Neuronal stem cell (in vitro differentiated cells): ENCODE measurements around the gene GNB2.

Experiments used
- DNase-seq: peaks from one replicate; pipeline ENCODE4 v3.0.0-alpha.2; 2013; ENCODE audit warnings: low spot score
- H2AFZ ChIP-seq: one replicate; pipeline ENCODE4 v1.6.1; 2013; ENCODE audit warnings: mild to moderate bottlenecking, low read length, inconsistent platforms
- H2AK5ac ChIP-seq: 2 replicates; pipeline ENCODE4 v1.6.1; 2013; ENCODE audit warnings: low read depth, mild to moderate bottlenecking, inconsistent platforms, low read length, moderate library complexity, mixed read lengths
- H2BK120ac ChIP-seq: 2 replicates; pipeline ENCODE4 v1.6.1; 2013; ENCODE audit warnings: low read depth, mild to moderate bottlenecking, inconsistent platforms, low read length, moderate library complexity, mixed read lengths
- H2BK12ac ChIP-seq: one replicate; pipeline ENCODE4 v1.6.1; 2013; ENCODE audit warnings: low read length, inconsistent platforms
- H2BK15ac ChIP-seq: 2 replicates; pipeline ENCODE4 v1.6.1; 2013; ENCODE audit warnings: mild to moderate bottlenecking, low read length, inconsistent platforms, mixed read lengths
- H2BK5ac ChIP-seq: one replicate; pipeline ENCODE4 v1.6.1; 2013; ENCODE audit warnings: inconsistent platforms, mild to moderate bottlenecking, low read length, moderate library complexity
- H3K14ac ChIP-seq: one replicate; pipeline ENCODE4 v1.6.1; 2013; ENCODE audit warnings: low read length, inconsistent platforms
- H3K18ac ChIP-seq: 2 replicates; pipeline ENCODE4 v1.6.1; 2013; ENCODE audit warnings: low read length, inconsistent platforms
- H3K23ac ChIP-seq: 2 replicates; pipeline ENCODE4 v1.6.1; 2013; ENCODE audit warnings: low read depth, mild to moderate bottlenecking, mixed read lengths, low read length, inconsistent platforms; ENCODE audit not compliant: poor library complexity
- H3K27ac ChIP-seq: replicated peaks from 3 replicates; pipeline ENCODE4 v1.5.1; 2013; ENCODE audit warnings: low read length, inconsistent platforms
- H3K27me3 ChIP-seq, 3 experiments: 2 replicates each; pipeline ENCODE4 v1.6.1; 2013; ENCODE audit warnings: low read length in 3 of 3, mild to moderate bottlenecking in 2 of 3, inconsistent platforms in 1 of 3, low read depth in 1 of 3, mixed read lengths in 1 of 3, moderate library complexity in 1 of 3; ENCODE audit not compliant: control insufficient read depth in 3 of 3, insufficient read depth in 3 of 3
- H3K36me3 ChIP-seq, 2 donors: replicated peaks in 1 of 2; 2 replicates each; pipeline ENCODE4 v1.6.1; 2013; ENCODE audit warnings: low read length in 2 of 2; ENCODE audit not compliant: control insufficient read depth in 2 of 2, insufficient read depth in 2 of 2
- H3K4ac ChIP-seq: 2 replicates; pipeline ENCODE4 v1.6.1; 2013; ENCODE audit warnings: inconsistent platforms, mild to moderate bottlenecking, low read length, moderate library complexity
- H3K4me1 ChIP-seq, 2 donors: 1 replicate in 1 of 2; 2 replicates in 1 of 2; pipeline ENCODE4 v1.6.1; 2013; ENCODE audit warnings: low read length in 2 of 2, low read depth in 1 of 2; ENCODE audit not compliant: control insufficient read depth in 2 of 2, insufficient read depth in 1 of 2
- H3K4me2 ChIP-seq: one replicate; pipeline ENCODE4 v1.6.1; 2013; ENCODE audit warnings: mild to moderate bottlenecking, low read length, inconsistent platforms; ENCODE audit not compliant: insufficient read depth, poor library complexity, severe bottlenecking
- H3K4me3 ChIP-seq, 2 donors: 2 replicates each; pipeline ENCODE4 v1.5.1; 2013; ENCODE audit warnings: low read length in 2 of 2, mild to moderate bottlenecking in 2 of 2, inconsistent platforms in 1 of 2, moderate library complexity in 1 of 2
- H3K79me1 ChIP-seq: one replicate; pipeline ENCODE4 v1.6.1; 2013; ENCODE audit warnings: low read depth, mild to moderate bottlenecking, inconsistent platforms, low read length, moderate library complexity
- H3K9ac ChIP-seq: one replicate; pipeline ENCODE4 v1.6.1; 2013; ENCODE audit warnings: mild to moderate bottlenecking, low read depth, low read length, inconsistent platforms; ENCODE audit not compliant: poor library complexity
- H3K9me3 ChIP-seq, 2 donors: replicated peaks in 1 of 2; 2 replicates each; pipeline versions ENCODE3 to v1.6.1; 2013; ENCODE audit warnings: low read length in 2 of 2, mild to moderate bottlenecking in 2 of 2, inconsistent platforms in 1 of 2, low read depth in 1 of 2, mixed read lengths in 1 of 2, moderate library complexity in 1 of 2; ENCODE audit not compliant: control insufficient read depth in 2 of 2, insufficient read depth in 1 of 2
- H4K8ac ChIP-seq: one replicate; pipeline ENCODE4 v1.6.1; 2013; ENCODE audit warnings: low read depth, mild to moderate bottlenecking, inconsistent platforms, low read length, moderate library complexity
- H4K91ac ChIP-seq: one replicate; pipeline ENCODE4 v1.6.1; 2013; ENCODE audit warnings: low read length, low read depth, mild to moderate bottlenecking, inconsistent platforms; ENCODE audit not compliant: poor library complexity
- WGBS, 2 donors: extraction: QIAGEN DNeasy Blood & Tissue Kit; methylation state at CpG; one replicate each; pipeline ENCODE4 v1.1.7; 2013; ENCODE audit warnings: missing lambda C conversion rate in 2 of 2, mixed read lengths in 1 of 2; ENCODE audit not compliant: insufficient read length in 2 of 2, insufficient replicate concordance in 1 of 2; ENCODE audit errors: extremely low coverage in 2 of 2; 5-methylcytosine and 5-hydroxymethylcytosine counted together

Gene GNB2

GRCh38 chr7:100720671-100721504, 47.3 kb downstream of the GNB2 start:
- Histone ChIP-seq H3K18ac (peak overlapping the region; percentile 82), H4K8ac (no peak overlapping the region), H2BK120ac (peak overlapping the region; percentile 64), H2AFZ (peak overlapping the region; percentile 78), H4K91ac (no peak overlapping the region), H3K36me3 (no peaks in the 10 kb centered on the region), H3K14ac (peak overlapping the region; percentile 63), H2BK12ac (peak overlapping the region; percentile 30), H3K9ac (peak overlapping the region; percentile 88), H3K9me3 (peaks cover 4% of the 10 kb centered on the region in 2 donors), H3K4ac (no peak overlapping the region), H3K4me3 (peak overlapping the region in 1 of 2 donors; percentile 66), H3K27me3 (peaks cover 9 to 55% (median 34%) of the 10 kb centered on the region in 3 experiments), H3K79me1 (peaks cover 2% of the 10 kb centered on the region), H3K27ac (no peak overlapping the region), H2AK5ac (no peak overlapping the region), H2BK15ac (peak overlapping the region; percentile 75), H3K4me1 (peaks cover 3 to 6% of the 10 kb centered on the region in 2 donors), H2BK5ac (peak overlapping the region; percentile 48), H3K23ac (peak overlapping the region; percentile 94), H3K4me2 (peak overlapping the region; percentile 73)
- WGBS, 2 donors, result no CpG with 5 or more reads among the region's 56 CpGs
- DNase-seq, result no peak

GRCh38 chr7:100721505-100721812, 47.9 kb downstream of the GNB2 start:
- Histone ChIP-seq H2BK15ac (peak overlapping the region; percentile 75), H3K4ac (no peak overlapping the region), H3K36me3 (no peaks in the 10 kb centered on the region), H3K23ac (peak overlapping the region; percentile 94), H3K9me3 (peaks cover 4% of the 10 kb centered on the region in 2 donors), H3K4me1 (peaks cover 3 to 6% of the 10 kb centered on the region in 2 donors), H2BK12ac (peak overlapping the region; percentile 30), H3K4me2 (no peak overlapping the region), H2AFZ (peak overlapping the region; percentile 78), H2BK5ac (peak overlapping the region; percentile 48), H3K27ac (no peak overlapping the region), H3K18ac (peak overlapping the region; percentile 67), H4K8ac (no peak overlapping the region), H4K91ac (no peak overlapping the region), H3K79me1 (peaks cover 2% of the 10 kb centered on the region), H3K14ac (peak overlapping the region; percentile 63), H2BK120ac (peak overlapping the region; percentile 64), H3K27me3 (peaks cover 9 to 55% (median 34%) of the 10 kb centered on the region in 3 experiments), H3K9ac (no peak overlapping the region), H3K4me3 (no peak overlapping the region), H2AK5ac (peak overlapping the region; percentile 32)
- DNase-seq, result no peak
- no CpG with 5 or more reads among the region's 8 CpGs for WGBS, 2 donors

DNA sequence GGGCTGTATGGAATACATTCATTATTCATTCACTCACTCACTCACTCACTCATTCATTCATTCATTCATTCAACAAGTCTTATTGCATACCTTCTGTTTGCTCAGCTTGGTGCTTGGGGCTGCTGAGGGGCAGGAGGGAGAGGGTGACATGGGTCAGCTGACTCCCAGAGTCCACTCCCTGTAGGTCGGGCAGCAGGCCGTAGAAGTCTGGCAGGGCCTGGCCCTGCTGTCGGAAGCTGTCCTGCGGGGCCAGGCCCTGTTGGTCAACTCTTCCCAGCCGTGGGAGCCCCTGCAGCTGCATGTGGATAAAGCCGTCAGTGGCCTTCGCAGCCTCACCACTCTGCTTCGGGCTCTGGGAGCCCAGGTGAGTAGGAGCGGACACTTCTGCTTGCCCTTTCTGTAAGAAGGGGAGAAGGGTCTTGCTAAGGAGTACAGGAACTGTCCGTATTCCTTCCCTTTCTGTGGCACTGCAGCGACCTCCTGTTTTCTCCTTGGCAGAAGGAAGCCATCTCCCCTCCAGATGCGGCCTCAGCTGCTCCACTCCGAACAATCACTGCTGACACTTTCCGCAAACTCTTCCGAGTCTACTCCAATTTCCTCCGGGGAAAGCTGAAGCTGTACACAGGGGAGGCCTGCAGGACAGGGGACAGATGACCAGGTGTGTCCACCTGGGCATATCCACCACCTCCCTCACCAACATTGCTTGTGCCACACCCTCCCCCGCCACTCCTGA, 49.1 kb downstream of the GNB2 start:
- Histone ChIP-seq H3K9ac (no peak overlapping the region), H3K4me2 (no peak overlapping the region), H4K91ac (no peak overlapping the region), H4K8ac (no peak overlapping the region), H3K79me1 (peaks cover 2% of the 10 kb centered on the region), H3K4me1 (peaks cover 3 to 6% of the 10 kb centered on the region in 2 donors), H3K4me3 (no peak overlapping the region), H2AFZ (no peak overlapping the region), H3K4ac (no peak overlapping the region), H3K27me3 (peaks cover 9 to 60% (median 34%) of the 10 kb centered on the region in 3 experiments), H2BK120ac (no peak overlapping the region), H2BK12ac (no peak overlapping the region), H3K14ac (no peak overlapping the region), H2BK15ac (no peak overlapping the region), H3K18ac (no peak overlapping the region), H3K27ac (no peak overlapping the region), H3K9me3 (peaks cover 2 to 4% of the 10 kb centered on the region in 2 donors), H2BK5ac (no peak overlapping the region), H2AK5ac (peak overlapping the region; percentile 18), H3K36me3 (no peaks in the 10 kb centered on the region), H3K23ac (no peak overlapping the region)
- WGBS, 2 donors, result no CpG with 5 or more reads among the region's 17 CpGs
- no peak for DNase-seq

GRCh38 chr7:100723732-100724275, 50.3 kb downstream of the GNB2 start:
- Histone ChIP-seq H3K27me3 (peaks cover 9 to 67% (median 34%) of the 10 kb centered on the region in 3 experiments), H2BK5ac (peak overlapping the region; percentile 1)
- WGBS, 2 donors, result no CpG with 5 or more reads among the region's 16 CpGs

More at GRCh38 chr7:100723732-100724275, 50.3 kb downstream of the GNB2 start:
- peaks cover 2 to 3% of the 10 kb centered on the region in 2 donors for H3K9me3 ChIP-seq
- peaks cover 3 to 6% of the 10 kb centered on the region in 2 donors for H3K4me1 ChIP-seq
- no peak overlapping the region for H3K4me2 ChIP-seq
- peak overlapping the region; percentile 16 for H2BK15ac ChIP-seq
- H3K79me1 ChIP-seq, result peaks cover 2% of the 10 kb centered on the region
- peak overlapping the region; percentile 75 for H3K9ac ChIP-seq
- no peak overlapping the region for H2AFZ ChIP-seq
- no peak overlapping the region for H4K8ac ChIP-seq
- no peak overlapping the region for H2BK120ac ChIP-seq
- no peaks in the 10 kb centered on the region for H3K36me3 ChIP-seq
- H3K23ac ChIP-seq, result no peak overlapping the region
- DNase-seq, result no peak
- H4K91ac ChIP-seq, result no peak overlapping the region
- no peak overlapping the region for H2BK12ac ChIP-seq
- no peak overlapping the region for H2AK5ac ChIP-seq
- no peak overlapping the region for H3K14ac ChIP-seq
- H3K27ac ChIP-seq, result no peak overlapping the region
- H3K18ac ChIP-seq, result no peak overlapping the region
- H3K4ac ChIP-seq, result no peak overlapping the region
- no peak overlapping the region for H3K4me3 ChIP-seq
